ENCODE results near the gene BNC2. TPM values are rescaled to one million over a fixed set of nuclear protein-coding genes. Genes with fewer than 3 reads are reported as not detected.

Gene BNC2
- total and polyA plus RNA-seq, 2 of the 13 experiments (the other 11 are each of a cell fraction or from before 2014, with no cell fraction given), result not detected

DNA sequence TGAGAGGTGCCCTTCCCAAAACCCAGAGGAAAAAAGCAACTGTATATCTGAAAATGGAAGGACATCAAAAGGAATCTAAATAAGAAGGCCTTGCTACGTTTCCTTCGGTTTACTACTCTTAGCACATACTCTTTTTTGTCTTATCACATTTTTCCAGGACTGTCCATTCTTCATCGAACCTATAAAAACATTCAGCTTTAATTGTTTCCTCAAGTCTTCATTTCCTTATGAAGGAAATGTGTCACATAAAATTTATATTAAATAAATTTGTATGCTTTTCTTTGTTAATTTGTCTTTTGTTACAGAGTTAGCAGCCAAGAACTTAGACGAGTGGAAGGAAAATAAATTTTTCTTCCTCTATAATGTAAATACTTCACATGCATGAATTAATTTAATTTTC, 255.0 kb downstream of the BNC2 start:
- Histone ChIP-seq H3K4me1 (ENCODE audit: insufficient read depth, low read length) (no peaks in the 10 kb centered on the region), H3K27me3 (ENCODE audit: control insufficient read depth in 1 of 2, insufficient read depth in 2 of 2, low read length in 2 of 2) (peaks cover 0 to 1% of the 10 kb centered on the region in 2 experiments; a peak in 1 of 5 replicates), H3K9me3 (ENCODE audit: low read length) (no peaks in the 10 kb centered on the region), H3K36me3 (replicated peaks in 1 of 2; ENCODE audit: control insufficient read depth in 1 of 2, insufficient read depth in 2 of 2, low read length in 2 of 2) (no peaks in the 10 kb centered on the region), H3K27ac (ENCODE audit: extremely low read length, insufficient read depth, low read length) (no peak overlapping the region), H3K4me3 (replicated peaks in 1 of 3; ENCODE audit: insufficient read depth in 1 of 3, low read depth in 2 of 3, low read length in 3 of 3) (no peak overlapping the region), H3K9ac (ENCODE audit: insufficient read depth, low read depth, low read length) (no peak overlapping the region), H2AFZ (ENCODE audit: low read length) (no peak overlapping the region), H3K4me2 (ENCODE audit: low read depth, low read length) (no peak overlapping the region), H4K20me1 (ENCODE audit: insufficient read depth, low read length) (no peaks in the 10 kb centered on the region), H3K79me2 (ENCODE audit: insufficient read depth, low read length) (no peaks in the 10 kb centered on the region)
- intact Hi-C loops (cut with micrococcal nuclease; ENCODE audit: unreplicated experiment) (no loop called here), in situ Hi-C loops (cut with HindIII; ENCODE audit: extremely low pct_ligation_motif_present, low pct_unique_long_range_greater_than_20kb) (no loop called here)
- no TSS peak for BruUV-seq (replicated peaks)
- POLR2A ChIA-PET, result no interaction called here
- DNase-seq (ENCODE audit: low spot score) (no peak), ATAC-seq (no peak), FAIRE-seq (no peak)
- TF ChIP-seq ZNF383 (CRISPR knock-in tag; IDR thresholded peaks at IDR 0.05; ENCODE audit: borderline replicate concordance) (no peak), AGO1 (IDR thresholded peaks at IDR 0.05; ENCODE audit: low read depth, low read length, poor library complexity, severe bottlenecking) (no peak)
- WGBS (ENCODE audit: low lambda C conversion rate), result 1% methylated on average over 4 of the region's 4 CpGs
- CTCF ChIA-PET (ENCODE audit: low intra/inter-chr PET ratio, low total read pairs), result no interaction called here

DNA sequence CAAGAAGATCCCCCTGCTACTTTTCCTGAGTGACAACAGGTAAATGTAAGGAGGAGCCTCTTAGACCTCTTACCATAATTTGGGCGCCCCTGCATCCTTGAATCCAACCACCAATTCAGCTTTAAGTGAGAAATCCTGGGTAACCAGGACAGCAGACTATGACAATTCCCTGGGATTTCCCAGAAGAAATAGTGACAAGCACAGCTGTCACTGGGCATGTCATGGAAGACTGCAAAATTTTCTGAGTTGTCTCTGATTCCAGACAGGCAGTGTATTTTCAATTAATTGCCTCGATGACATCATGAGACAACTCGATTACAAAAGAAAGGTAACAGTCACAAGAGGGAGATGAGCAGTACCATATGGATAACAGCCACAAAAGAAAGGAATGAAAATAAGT, 256.9 kb downstream of the BNC2 start:
- peaks cover 0 to 1% of the 10 kb centered on the region in 2 experiments; a peak in 1 of 5 replicates for H3K27me3 ChIP-seq (ENCODE audit: control insufficient read depth in 1 of 2, insufficient read depth in 2 of 2, low read length in 2 of 2)
- no peaks in the 10 kb centered on the region for H3K9me3 ChIP-seq (ENCODE audit: low read length)
- H3K4me2 ChIP-seq (ENCODE audit: low read depth, low read length), result no peak overlapping the region
- 2% methylated on average over 3 of the region's 3 CpGs for WGBS (ENCODE audit: low lambda C conversion rate)
- ChIA-PET CTCF (ENCODE audit: low intra/inter-chr PET ratio, low total read pairs) (no interaction called here), POLR2A (no interaction called here)
- ATAC-seq (no peak), FAIRE-seq (no peak), DNase-seq (ENCODE audit: low spot score) (no peak)
- H4K20me1 ChIP-seq (ENCODE audit: insufficient read depth, low read length), result no peaks in the 10 kb centered on the region
- in situ Hi-C loops (cut with HindIII; ENCODE audit: extremely low pct_ligation_motif_present, low pct_unique_long_range_greater_than_20kb), result no loop called here
- H3K36me3 ChIP-seq (replicated peaks in 1 of 2; ENCODE audit: control insufficient read depth in 1 of 2, insufficient read depth in 2 of 2, low read length in 2 of 2), result no peaks in the 10 kb centered on the region
- no peaks in the 10 kb centered on the region for H3K4me1 ChIP-seq (ENCODE audit: insufficient read depth, low read length)
- no peak overlapping the region for H3K4me3 ChIP-seq (replicated peaks in 1 of 3; ENCODE audit: insufficient read depth in 1 of 3, low read depth in 2 of 3, low read length in 3 of 3)
- H3K9ac ChIP-seq (ENCODE audit: insufficient read depth, low read depth, low read length), result no peak overlapping the region
- no peak overlapping the region for H2AFZ ChIP-seq (ENCODE audit: low read length)
- peak; percentile 40 for TF ChIP-seq CREB1 (IDR thresholded peaks at IDR 0.05)
- TF ChIP-seq CREB1 (CRISPR knock-in tag; IDR thresholded peaks at IDR 0.05), result no peak
- TF ChIP-seq ATF7 (IDR thresholded peaks at IDR 0.05), result peak; percentile 44; the same call in 1 of the 2 replicates
- TF ChIP-seq ATF7 (CRISPR knock-in tag; IDR thresholded peaks at IDR 0.05), result no peak
- no peak for TF ChIP-seq ZNF841 (CRISPR knock-in tag; IDR thresholded peaks at IDR 0.05; ENCODE audit: borderline replicate concordance)
- no peaks in the 10 kb centered on the region for H3K79me2 ChIP-seq (ENCODE audit: insufficient read depth, low read length)
- BruUV-seq (replicated peaks), result no TSS peak
- intact Hi-C loops (cut with micrococcal nuclease; ENCODE audit: unreplicated experiment), result no loop called here
- H3K27ac ChIP-seq (ENCODE audit: extremely low read length, insufficient read depth, low read length), result no peak overlapping the region
